ENCODE data around the gene GALNT16.
"Not testable (repeated sequence)": the region's sequence is repeated elsewhere in the genome, so short reads cannot be mapped to it uniquely, and the experiment has no call there.

Gene GALNT16

GRCh38 chr14:69358966-69359365 lies 99.0 kb downstream of the GALNT16 start:
- no peak for DNase-seq (ENCODE audit: low read depth in 1 of 2, low spot score in 1 of 2)

GRCh38 chr14:69360438-69361108 lies 100.6 kb downstream of the GALNT16 start:
- DNase-seq (ENCODE audit: low read depth in 1 of 2, low spot score in 1 of 2), result no peak

GRCh38 chr14:69363055-69363454 lies 103.1 kb downstream of the GALNT16 start:
- no peak for DNase-seq (ENCODE audit: low read depth in 1 of 2, low spot score in 1 of 2)

GRCh38 chr14:69363964-69364363 lies 104.0 kb downstream of the GALNT16 start:
- DNase-seq (ENCODE audit: low read depth in 1 of 2, low spot score in 1 of 2), result no peak

- DNase-seq (ENCODE audit: low read depth in 1 of 2, low spot score in 1 of 2), result no peak
Observed at GRCh38 chr14:69364378-69364777, 104.4 kb downstream of the GALNT16 start.

GRCh38 chr14:69366069-69366468 lies 106.1 kb downstream of the GALNT16 start:
- no peak for DNase-seq (ENCODE audit: low read depth in 1 of 2, low spot score in 1 of 2)

GRCh38 chr14:69366761-69367160 lies 106.8 kb downstream of the GALNT16 start:
- no peak for DNase-seq (ENCODE audit: low read depth in 1 of 2, low spot score in 1 of 2)

GRCh38 chr14:69368381-69368780 lies 108.4 kb downstream of the GALNT16 start:
- no peak for DNase-seq (ENCODE audit: low read depth in 1 of 2, low spot score in 1 of 2)

- no peak for DNase-seq (ENCODE audit: low read depth in 1 of 2, low spot score in 1 of 2)
Observed at GRCh38 chr14:69370061-69370460, 110.1 kb downstream of the GALNT16 start.

GRCh38 chr14:69372146-69372545 lies 112.2 kb downstream of the GALNT16 start:
- DNase-seq (ENCODE audit: low read depth in 1 of 2, low spot score in 1 of 2), result no peak

- no peak for DNase-seq (ENCODE audit: low read depth in 1 of 2, low spot score in 1 of 2)
Observed at GRCh38 chr14:69373104-69373503, 113.1 kb downstream of the GALNT16 start.

GRCh38 chr14:69374235-69374634 lies 114.3 kb downstream of the GALNT16 start:
- DNase-seq (ENCODE audit: low read depth in 1 of 2, low spot score in 1 of 2), result no peak

- DNase-seq (ENCODE audit: low read depth in 1 of 2, low spot score in 1 of 2), result no peak
Observed at GRCh38 chr14:69375182-69375581, 115.2 kb downstream of the GALNT16 start.

- no peak for DNase-seq (ENCODE audit: low read depth in 1 of 2, low spot score in 1 of 2)
Observed at GRCh38 chr14:69375722-69376121, 115.8 kb downstream of the GALNT16 start.

- DNase-seq (ENCODE audit: low read depth in 1 of 2, low spot score in 1 of 2), result no peak
Observed at GRCh38 chr14:69376439-69376838, 116.5 kb downstream of the GALNT16 start.

GRCh38 chr14:69378274-69378673 lies 118.3 kb downstream of the GALNT16 start:
- no peak for DNase-seq (ENCODE audit: low read depth in 1 of 2, low spot score in 1 of 2)

- no peak for DNase-seq (ENCODE audit: low read depth in 1 of 2, low spot score in 1 of 2)
Observed at GRCh38 chr14:69387311-69387710, 127.4 kb downstream of the GALNT16 start.

GRCh38 chr14:69391400-69391799 lies 131.4 kb downstream of the GALNT16 start:
- DNase-seq (ENCODE audit: low read depth in 1 of 2, low spot score in 1 of 2), result not testable (repeated sequence)

- DNase-seq (ENCODE audit: low read depth in 1 of 2, low spot score in 1 of 2), result no peak
Observed at GRCh38 chr14:69392481-69392880, 132.5 kb downstream of the GALNT16 start.

GRCh38 chr14:69395929-69396328 lies 136.0 kb downstream of the GALNT16 start:
- DNase-seq (ENCODE audit: low read depth in 1 of 2, low spot score in 1 of 2), result no peak

GRCh38 chr14:69398053-69398817 lies 138.3 kb downstream of the GALNT16 start, which contains the start of the genes ERH and SLC39A9:
ERH (minus strand) TSS chr14:69398299; CDS start chr14:69398233, 66 bp downstream.
SLC39A9 (plus strand) TSS chr14:69398692; CDS start chr14:69399370, 678 bp downstream.
- peak; percentile 88 to 89 for DNase-seq (ENCODE audit: low read depth in 1 of 2, low spot score in 1 of 2)

GRCh38 chr14:69398818-69399210 lies 138.9 kb downstream of the GALNT16 start:
- no peak for DNase-seq (ENCODE audit: low read depth in 1 of 2, low spot score in 1 of 2)
